NCI-H82 treated with DMSO at 0.1 percent for 48 hours (cell line): Measurements from ENCODE around the gene DENND1C.
"Not testable (repeated sequence)": the region's sequence is repeated elsewhere in the genome, so short reads cannot be mapped to it uniquely, and the experiment has no call there.

Experiments
- DNase-seq: peaks from one replicate; lab custom pipeline; 2025; ENCODE audit not compliant: unreplicated experiment; lab: John Stamatoyannopoulos, UW

DENND1C gene

DNA sequence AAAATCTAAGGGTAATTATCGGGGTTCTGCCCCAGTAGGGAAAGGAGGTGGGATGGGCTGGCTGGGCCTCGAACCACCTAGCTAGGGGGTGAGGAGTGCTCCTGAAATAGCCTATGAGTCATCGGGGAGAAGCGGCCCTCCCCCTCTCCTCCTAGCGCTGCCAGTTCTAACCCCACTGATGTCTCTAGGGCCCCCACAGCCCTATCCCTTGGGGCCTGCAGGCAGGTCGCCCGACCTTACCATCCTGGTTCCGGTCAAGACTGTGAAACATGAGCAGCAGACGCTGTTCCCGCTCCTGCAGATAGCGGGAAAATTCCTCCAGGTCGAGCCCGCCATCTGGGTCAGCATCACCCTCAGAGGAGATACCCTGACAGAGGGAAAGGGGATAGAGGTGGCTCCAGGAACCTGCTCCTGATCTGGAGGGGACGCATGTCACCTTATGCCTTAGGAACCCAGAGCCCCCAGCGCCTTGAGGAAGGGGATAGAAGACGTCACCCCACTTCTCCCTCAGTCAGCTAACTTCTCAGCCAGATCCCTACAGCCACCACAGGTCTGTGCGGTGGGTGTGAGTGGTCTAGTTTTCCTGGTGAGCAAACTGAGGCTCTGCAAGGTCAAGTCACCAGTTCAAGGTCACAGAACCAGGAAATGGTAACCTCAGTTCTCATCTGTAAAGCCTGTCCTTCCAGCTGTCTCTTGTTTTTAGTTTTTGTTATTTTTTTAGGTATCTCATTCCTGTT is 23.5 kb downstream of the DENND1C start:
- DNase-seq = no peak

DNA sequence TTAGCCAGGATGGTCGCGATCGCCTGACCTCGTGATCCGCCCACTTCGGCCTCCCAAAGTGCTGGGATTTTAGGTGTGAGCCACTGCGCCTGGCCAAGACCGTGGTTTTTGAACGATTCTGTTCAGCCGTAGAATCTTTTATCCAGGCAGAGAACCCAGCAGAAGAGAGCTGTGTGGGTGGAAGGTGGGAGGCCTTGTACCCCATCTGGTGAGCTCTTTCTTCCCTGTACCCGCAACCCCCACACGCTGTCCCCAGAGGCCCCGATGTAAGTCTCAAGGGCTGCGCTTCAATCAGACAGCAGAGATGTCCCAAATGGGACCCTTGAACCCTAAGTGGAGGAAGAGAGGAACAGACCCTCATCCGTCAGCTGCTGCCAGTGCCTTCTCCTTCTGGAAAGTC is 25.7 kb downstream of the DENND1C start:
- DNase-seq = no peak

DNA sequence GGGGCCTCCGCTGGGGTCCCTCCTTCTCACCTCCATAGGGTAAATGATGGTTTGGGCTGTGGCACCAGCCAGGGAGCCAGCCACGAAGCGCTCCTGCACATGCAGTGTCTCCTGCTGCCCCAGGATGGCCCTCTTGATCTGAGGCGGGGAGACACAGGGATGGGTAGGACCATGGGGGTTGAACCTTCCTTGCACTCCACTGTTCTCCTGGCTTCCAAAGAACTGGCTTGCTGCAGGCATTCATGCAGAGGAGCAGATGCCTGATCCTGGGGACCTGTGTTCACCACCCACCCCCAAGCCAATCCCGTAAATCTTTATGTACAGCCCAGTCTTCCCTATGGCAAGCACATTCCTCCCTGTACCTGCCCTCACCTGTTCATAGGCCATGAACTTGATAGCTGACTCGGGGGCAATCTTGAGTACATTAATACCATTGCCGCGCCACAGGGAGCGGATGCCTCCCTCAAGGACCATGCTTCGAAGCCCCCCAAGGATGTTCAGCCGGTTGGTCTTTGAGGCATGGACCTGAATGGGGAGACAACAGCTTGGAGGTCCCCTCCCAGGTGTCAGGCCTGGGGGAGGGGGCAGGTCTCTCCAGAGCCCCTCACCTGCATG is 27.5 kb downstream of the DENND1C start:
- DNase-seq = no peak

DNA sequence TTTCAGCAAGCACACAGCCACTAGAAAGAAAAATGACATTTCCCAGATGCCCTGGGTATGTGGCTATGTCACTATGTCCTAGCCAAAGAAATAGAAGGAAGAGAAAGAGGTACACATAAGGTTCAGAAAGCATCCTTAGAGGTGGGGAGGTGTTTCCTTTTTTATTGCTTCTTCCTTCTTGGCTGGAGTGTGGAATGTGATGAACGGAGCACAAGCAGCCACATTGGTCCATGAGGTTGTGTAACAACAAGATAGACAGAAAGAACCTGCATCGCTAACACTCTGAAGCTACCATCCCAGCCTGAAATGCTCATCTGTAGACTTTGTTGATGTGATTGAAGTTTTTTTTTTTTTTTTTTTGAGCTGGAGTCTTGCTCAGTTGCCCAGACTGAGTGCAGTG is 28.7 kb downstream of the DENND1C start:
- no peak for DNase-seq

DNA sequence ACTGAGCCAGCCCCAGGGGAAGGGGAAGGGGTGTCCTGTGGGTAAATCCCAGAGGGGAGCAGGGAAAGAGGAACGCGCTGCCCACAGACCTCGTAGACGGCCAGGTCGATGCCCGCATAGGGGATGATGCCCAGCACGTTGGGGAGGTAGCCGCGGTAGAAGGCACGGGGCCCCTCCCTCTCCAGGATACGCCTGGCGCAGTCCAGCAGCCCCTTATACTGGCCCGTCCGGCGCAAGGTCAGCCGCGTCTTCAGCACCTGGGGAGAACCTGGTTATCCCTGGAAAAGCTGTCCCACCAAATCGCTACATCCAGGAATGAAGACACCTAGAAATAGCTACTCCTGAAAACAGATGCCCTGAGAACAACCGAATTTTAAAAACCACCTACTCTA is 29.4 kb downstream of the DENND1C start:
- no peak for DNase-seq

DNA sequence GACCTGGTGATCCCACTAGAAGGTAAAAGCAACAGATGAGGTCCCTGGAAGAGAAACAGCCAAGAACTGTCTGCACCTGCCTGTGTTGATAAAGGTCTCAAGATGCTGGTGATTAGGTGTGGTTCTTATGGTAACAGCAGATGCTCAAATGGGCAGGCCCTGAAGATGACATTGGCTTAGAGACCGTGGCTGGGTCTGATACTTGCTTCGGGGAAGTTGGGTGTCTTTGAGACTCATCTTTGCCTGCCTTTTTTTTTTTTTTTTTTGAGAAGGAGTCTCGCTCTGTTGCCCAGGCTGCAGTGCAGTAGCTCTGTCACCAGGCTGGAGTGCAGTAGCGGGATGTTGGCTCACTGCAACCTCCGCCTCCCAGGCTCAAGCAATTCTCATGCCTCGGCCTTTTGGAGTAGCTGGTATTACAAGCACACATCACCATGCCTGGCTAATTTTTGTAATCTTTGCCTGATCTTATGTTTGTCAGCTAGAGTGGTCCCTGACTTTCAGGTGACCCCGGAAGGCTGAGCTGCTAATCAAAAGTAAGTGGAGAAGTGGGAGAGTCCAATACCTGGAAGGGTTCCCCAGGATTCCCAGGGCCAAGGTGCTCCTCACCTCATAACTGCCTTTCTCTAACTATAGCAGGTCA is 29.9 kb downstream of the DENND1C start:
- DNase-seq = no peak

DNA sequence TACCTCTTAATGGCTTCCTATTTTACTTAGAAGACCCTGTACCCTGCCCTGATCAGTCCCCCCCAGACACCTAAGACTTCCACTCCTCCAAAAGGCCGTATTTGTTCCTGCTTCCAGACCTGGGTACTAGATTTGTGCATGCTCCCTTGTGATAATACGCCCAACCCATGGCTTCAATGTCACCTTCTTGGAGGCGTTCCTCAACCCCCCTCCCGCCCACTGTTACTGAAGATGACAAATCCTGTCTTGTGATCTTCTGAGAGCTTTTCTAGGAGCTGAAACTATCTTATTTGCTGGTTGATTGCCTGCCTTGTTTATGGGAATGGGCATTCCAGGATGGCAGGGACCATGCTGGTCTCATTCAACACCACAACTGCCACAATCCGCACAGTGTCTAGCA is 31.4 kb downstream of the DENND1C start:
- no peak for DNase-seq

DNA sequence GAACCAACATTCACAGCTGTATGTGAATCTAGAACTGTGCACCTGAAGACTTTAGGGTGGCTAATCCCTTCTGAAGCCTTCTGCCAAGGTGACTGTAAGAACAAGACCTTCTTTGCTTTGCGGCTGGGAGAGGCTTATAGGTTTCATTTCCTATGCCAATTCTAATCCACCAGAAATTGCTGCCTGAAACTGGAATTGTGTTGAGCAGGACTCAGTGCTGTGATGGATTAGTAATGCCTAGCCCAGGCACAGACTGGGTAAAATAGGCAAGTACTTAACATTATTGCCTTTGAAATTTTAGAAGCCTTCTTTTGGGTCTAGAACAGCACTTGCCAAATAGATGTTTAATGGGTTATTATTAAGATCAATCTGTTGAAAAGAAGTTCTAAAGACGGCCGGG is 33.5 kb downstream of the DENND1C start:
- DNase-seq = no peak

DNA sequence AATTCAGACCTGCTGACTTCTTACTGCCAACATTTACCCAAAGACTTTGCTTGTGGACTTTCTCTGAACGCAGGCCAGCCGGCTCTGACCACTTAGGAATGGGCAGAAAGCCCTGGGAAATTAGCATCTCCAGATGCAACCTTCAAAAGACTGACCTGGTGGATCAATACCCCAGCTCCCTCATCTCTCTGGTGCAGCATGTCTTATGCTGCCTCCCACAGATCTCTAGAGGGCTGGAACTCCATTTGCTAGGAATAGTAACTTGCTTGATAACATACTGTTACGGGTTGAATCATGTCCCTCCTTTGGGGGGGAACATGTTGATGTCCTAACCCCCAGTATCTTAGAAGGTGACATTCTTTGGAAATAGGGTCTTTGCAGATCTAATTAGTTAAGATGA is 35.1 kb downstream of the DENND1C start:
- DNase-seq = no peak

DNA sequence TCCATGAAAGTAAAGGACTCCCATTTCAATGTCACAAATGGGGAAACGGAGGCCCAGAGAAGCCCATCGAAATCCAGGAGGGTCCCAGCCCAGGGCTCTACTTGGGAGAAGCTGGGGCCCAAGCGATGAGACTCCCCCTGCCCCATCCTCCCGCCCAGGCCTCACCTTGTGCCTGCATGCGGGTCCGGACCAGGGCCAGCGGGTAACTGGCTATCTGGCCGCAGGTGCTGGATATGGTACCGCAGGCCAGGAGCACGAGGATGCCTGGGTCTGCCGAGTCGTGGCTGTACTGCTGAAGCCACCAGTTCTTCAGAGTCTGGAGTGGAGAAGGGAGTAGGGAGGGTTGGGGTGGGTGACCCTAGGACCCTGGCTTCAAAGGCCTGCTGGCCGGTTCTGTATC is 37.6 kb downstream of the DENND1C start:
- DNase-seq = no peak

DNA sequence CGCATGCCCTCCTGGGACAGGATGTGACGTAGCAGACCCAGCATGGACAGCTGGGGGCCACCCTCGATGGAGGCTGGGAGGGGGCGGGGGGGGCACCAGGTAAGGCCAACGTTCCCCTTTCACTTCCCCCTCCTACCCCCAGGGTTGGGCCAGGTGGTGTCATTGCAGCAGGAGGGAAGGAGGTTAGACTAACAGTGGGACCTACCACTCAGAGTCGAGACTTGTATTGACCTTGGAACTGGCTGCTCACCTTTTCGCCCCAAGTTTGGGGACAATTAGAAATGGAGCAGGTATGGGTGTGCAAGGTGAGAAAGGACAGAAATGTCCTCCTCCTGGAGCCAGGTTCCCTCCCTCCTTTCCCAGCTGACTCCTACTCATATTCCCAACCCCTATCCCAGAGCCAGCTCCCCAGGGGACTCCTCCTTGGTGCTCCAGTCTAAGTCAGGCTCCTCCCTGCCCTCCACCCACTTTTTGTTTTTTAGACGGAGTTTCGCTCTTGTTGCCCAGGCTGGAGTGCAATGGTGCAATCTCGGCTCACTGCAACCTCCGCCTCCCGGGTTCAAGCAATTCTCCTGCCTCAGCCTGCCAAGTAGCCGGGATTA is 39.4 kb downstream of the DENND1C start:
- no peak for DNase-seq

DNA sequence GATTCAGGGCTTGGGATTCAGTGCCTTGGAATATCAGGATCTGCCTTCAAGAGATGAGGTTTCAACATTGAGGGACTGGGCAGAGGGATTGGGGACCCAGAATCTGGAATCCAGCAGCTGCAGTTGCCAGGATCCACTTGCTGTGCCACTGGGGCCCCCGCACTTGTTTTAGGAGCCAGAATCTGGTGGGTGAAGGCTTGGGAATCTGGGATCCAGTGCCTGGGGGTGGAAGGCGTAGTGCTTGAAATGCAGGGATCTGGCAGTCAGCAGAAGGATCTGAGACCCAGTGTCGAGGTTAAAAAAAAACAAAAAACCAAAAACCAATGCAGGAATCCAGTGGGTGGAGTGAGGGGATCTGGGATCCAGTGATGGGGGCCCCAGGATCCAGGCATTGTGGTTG is 40.7 kb downstream of the DENND1C start:
- no peak for DNase-seq

DNA sequence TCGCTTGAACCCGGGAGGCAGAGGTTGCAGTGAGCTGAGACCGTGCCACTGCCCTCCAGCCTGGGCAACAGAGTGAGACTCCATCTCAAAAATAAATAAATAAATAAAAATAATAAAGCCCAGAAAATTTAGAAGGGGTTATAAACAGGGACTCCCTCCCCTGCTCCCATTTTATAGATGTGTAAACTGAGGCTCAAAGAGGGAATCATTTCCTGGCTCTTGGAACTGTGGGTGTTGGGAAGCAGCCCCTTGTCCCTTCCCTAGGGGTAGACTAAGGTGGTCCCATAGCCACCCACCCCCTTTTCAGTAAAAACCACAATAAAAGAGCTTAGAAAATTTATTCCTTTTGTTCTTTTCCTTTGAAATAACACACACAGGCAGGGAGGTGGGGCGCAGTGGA is 41.8 kb downstream of the DENND1C start:
- no peak for DNase-seq

DNA sequence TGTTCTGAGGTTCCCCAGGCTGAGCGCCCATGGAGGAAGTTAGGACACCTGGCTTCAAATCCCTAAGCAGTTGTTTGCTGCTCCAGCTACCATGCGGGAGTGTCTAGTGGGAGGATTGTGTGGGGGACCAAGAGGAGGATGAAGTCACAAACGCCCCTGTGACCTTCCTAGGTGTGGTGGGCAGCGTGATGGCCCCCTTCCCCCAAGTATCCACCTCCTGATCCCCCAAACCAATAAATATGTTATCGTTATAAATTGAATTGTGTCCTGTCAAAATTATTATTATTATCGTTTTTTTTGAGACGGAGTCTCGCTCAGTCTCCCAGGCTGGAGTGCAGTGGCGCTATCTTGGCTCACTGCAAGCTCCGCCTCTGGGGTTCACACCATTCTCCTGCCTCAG is 47.9 kb downstream of the DENND1C start, which contains the start of gene SLC25A41:
TSS of gene SLC25A41 (minus strand) at position 101 of the 400 bp plus-strand sequence. CDS start at position 31, 70 bp downstream.
- DNase-seq = no peak

DNA sequence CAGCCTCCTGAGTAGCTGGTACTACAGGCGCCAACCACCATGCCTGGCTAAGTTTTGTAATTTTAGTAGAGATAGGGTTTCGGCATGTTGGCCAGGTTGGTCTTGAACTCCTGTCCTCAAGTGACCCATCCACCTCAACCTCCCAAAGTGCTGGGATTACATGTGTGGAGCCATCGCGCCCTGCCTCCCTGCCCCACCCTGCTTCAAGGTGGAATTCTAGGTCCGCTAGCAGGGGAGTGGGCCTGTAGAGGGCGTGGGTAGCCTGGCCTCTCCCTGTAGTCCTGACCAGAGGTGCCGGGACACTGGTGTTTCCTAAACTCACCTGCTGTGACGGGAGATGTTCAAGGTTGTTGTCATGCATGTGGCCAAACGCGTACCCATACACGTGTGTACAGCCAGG is 48.4 kb downstream of the DENND1C start:
- no peak for DNase-seq

DNA sequence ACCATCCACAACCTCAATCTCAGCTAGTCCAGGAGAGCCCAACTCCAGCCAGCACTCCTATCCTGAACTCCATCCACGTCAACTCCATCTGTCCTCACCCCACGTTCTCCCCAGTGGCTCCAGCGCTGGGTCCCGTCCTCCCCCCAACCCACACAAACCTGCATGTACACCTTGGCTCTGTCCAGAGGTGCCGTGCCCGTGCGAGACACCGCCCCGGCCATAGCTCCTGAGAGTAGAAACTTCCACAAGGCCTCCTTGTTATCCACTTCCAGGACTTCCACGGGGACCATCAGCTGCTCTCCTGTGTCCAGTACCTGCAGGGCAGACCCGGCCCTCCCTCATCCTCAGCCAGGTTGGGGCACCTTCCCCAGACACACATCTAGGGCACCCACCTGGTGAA is 49.7 kb downstream of the DENND1C start:
- no peak for DNase-seq

DNA sequence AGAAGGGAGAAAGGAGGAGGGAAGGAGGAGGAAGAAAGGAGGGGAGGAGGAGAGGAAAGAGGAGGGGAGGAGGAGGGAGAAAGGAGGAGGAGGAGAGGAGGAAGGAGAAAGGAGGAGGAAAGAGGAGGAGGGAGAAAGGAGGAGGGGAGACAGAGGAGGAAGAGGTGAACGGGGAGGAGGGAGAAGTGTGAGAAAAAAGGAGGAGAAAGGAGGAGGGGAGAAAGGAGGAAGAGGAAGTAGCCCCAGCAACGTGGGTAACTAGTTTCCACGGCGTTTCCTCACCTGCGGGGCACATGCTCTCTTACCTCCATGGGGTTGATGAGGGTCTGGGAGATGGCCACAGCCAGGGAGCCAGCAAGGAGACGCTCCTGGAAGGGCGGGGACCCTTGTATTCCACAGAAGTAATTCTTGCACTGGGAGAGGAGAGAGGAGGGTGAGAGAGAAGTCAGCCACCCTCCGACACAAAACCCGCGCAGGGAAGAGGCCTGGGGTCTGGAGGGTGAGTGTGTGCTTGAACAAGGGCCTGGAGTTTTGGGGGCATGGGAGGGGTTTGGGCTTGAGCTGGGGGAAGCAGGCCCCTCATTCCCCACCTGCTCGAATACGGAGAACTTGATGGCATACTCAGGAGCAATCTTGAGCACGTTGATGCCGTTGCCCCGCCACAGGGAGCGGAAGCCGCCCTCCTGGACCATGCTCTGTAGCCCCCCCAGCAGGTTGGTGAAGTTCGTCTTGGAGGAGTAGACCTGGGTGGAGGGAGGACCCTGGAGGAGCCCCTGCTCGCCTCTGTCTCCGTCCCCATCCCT is 52.0 kb downstream of the DENND1C start:
- DNase-seq = no peak

DNA sequence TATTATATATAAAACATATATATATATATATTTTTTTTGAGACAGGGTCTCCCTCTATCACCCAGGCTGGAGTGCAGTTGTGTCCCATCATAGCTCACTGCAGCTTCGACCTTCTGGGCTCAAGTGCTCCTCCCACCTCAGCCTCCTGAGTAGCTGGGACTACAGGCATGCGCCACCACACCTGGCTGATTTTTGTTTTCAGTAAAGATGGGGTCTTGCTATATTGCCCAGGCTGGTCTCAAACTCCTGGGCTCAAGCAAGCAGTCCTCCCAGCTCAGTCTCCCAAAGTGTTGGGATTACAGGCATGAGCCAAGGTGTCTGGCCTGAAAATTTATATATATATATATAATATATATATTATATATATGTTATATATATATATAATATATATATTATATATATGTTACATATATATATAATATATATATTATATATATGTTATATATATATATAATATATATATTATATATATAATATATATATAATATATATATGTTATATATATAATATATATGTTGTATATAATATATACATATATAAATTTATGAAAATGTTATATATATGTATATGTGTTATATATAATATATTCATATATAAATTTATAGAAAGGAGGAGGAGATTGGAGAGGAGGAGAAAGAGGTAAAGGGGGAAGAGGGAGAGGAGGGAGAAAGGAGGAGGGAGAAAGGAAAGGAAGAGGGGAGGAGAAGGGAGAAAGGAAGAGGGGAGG is 52.7 kb downstream of the DENND1C start:
- DNase-seq = not testable (repeated sequence)

DNA sequence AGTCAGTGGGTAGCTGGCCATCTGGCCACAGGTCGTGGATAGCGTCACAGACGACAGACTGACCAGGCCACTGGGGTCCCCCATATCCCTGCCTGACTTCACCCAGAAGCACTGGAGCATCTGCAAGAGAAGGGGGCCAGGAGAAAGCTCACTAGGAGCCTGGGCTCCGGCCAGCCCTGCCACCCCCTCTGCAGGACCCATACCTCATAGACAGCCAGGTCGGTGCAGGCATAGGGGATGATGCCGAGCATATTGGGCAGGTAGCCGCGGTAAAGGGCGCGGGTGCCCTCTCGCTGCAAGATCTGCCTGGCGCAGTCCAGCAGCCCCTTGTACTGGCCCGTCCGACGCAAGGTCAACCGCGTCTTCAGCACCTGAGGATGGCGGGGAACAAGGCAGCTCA is 54.5 kb downstream of the DENND1C start:
- no peak for DNase-seq
